LNCaP clone FGC (cell line): ENCODE results near the gene CHRNA5.
"Not testable (repeated sequence)": the region's sequence is repeated elsewhere in the genome, so short reads cannot be mapped to it uniquely, and the experiment has no call there.

Source experiments
- DNase-seq: peaks from one replicate; pipeline ENCODE4 v3.0.0-alpha.2; 2011; ENCODE audit warnings: low read depth
- H3K4me3 ChIP-seq: 2 replicates; pipeline ENCODE4 v1.5.1; 2011; ENCODE audit warnings: mild to moderate bottlenecking, low read depth, low read length, control low read depth
- CTCF ChIP-seq: IDR thresholded peaks from 2 replicates; pipeline ENCODE4 v1.5.1; 2012; ENCODE audit warnings: mild to moderate bottlenecking; ENCODE audit not compliant: control insufficient read depth, insufficient read depth; ENCODE audit errors: extremely low read depth

Gene CHRNA5

GRCh38 chr15:78565097-78565950 is at the start of gene CHRNA5:
CHRNA5 (plus strand) TSS chr15:78565520; CDS start chr15:78565720, 200 bp downstream.
- peak within 1 kb of the TSS; percentile 77 for H3K4me3 ChIP-seq
- DNase-seq: peak; percentile 72
- no peak for TF ChIP-seq CTCF

GRCh38 chr15:78520035-78520434 is 45.3 kb upstream of the CHRNA5 start:
- not testable (repeated sequence) for DNase-seq, H3K4me3 ChIP-seq

GRCh38 chr15:78524230-78524629 is 41.1 kb upstream of the CHRNA5 start:
- no peak for DNase-seq
- TF ChIP-seq CTCF: no peak
- no peak overlapping the region for H3K4me3 ChIP-seq

- no peak for DNase-seq
- no peak for TF ChIP-seq CTCF
- no peak overlapping the region for H3K4me3 ChIP-seq
Observed at GRCh38 chr15:78527325-78527724, 38.0 kb upstream of the CHRNA5 start.

GRCh38 chr15:78533331-78533730 is 32.0 kb upstream of the CHRNA5 start:
- TF ChIP-seq CTCF: no peak
- H3K4me3 ChIP-seq: no peak overlapping the region
- no peak for DNase-seq

- H3K4me3 ChIP-seq: no peak overlapping the region
- DNase-seq: no peak
- TF ChIP-seq CTCF: no peak
Observed at GRCh38 chr15:78536134-78536533, 29.2 kb upstream of the CHRNA5 start.

- no peak for TF ChIP-seq CTCF
- H3K4me3 ChIP-seq: no peak overlapping the region
- DNase-seq: no peak
Observed at GRCh38 chr15:78537266-78537905, 27.9 kb upstream of the CHRNA5 start.
